ENCODE data around the gene WDR33. TPM values are rescaled to one million over a fixed set of nuclear protein-coding genes. Genes with fewer than 3 reads are reported as not detected.

The WDR33 gene
- total RNA-seq, 1 donor from 2014 or later: 35.9 TPM

GRCh38 chr2:127680706-127681287 is 130.2 kb downstream of the WDR33 start:
- DNase-seq (ENCODE audit: low spot score): no peak
- intact Hi-C loops (cut with DNase I): loop anchor here (5.0 kb wide), 1 partner anchor 33 kb away; the partner anchor contains the start of gene GPR17

- no peak for DNase-seq (ENCODE audit: low spot score)
- intact Hi-C loops (cut with DNase I): loop anchor here (5.0 to 10.0 kb wide), 2 partner anchors 33 to 275 kb away; partner anchors contain the start of gene GPR17
Measured at GRCh38 chr2:127679680-127680361, 131.2 kb downstream of the WDR33 start.

- intact Hi-C loops (cut with DNase I): loop anchor here (10.0 kb wide), 1 partner anchor 274 kb away; no protein-coding TSS in a partner anchor
- DNase-seq (ENCODE audit: low spot score): peak; percentile 67
Measured at GRCh38 chr2:127678991-127679390, 132.0 kb downstream of the WDR33 start.

GRCh38 chr2:127678531-127678930 is 132.4 kb downstream of the WDR33 start:
- intact Hi-C loops (cut with DNase I): loop anchor here (10.0 kb wide), 1 partner anchor 274 kb away; no protein-coding TSS in a partner anchor
- peak; percentile 62 for DNase-seq (ENCODE audit: low spot score)

GRCh38 chr2:127676906-127677305 is 134.1 kb downstream of the WDR33 start:
- DNase-seq (ENCODE audit: low spot score): no peak
- intact Hi-C loops (cut with DNase I): loop anchor here (10.0 kb wide), 1 partner anchor 272 kb away; no protein-coding TSS in a partner anchor

GRCh38 chr2:127675331-127676261 is 135.4 kb downstream of the WDR33 start, which contains the start of gene LIMS2:
Gene LIMS2 (minus strand): TSS chr2:127675530. CDS start chr2:127675024, 506 bp downstream.
- no peak for DNase-seq (ENCODE audit: low spot score)
- intact Hi-C loops (cut with DNase I): loop anchor here (10.0 kb wide), 1 partner anchor 271 kb away; no protein-coding TSS in a partner anchor

GRCh38 chr2:127674241-127675209 is 136.4 kb downstream of the WDR33 start:
- DNase-seq (ENCODE audit: low spot score): peak; percentile 71
- intact Hi-C loops (cut with DNase I): loop anchor here (10.0 kb wide), 1 partner anchor 270 kb away; no protein-coding TSS in a partner anchor

GRCh38 chr2:127673291-127674069 is 137.5 kb downstream of the WDR33 start:
- intact Hi-C loops (cut with DNase I): loop anchor here (2.0 to 10.0 kb wide), 2 partner anchors 17 to 269 kb away; no protein-coding TSS in a partner anchor
- no peak for DNase-seq (ENCODE audit: low spot score)

GRCh38 chr2:127672341-127673224 is 138.4 kb downstream of the WDR33 start:
- intact Hi-C loops (cut with DNase I): loop anchor here (2.0 to 10.0 kb wide), 2 partner anchors 16 to 268 kb away; no protein-coding TSS in a partner anchor
- DNase-seq (ENCODE audit: low spot score): no peak

- intact Hi-C loops (cut with DNase I): loop anchor here (2.0 to 10.0 kb wide), 2 partner anchors 15 to 267 kb away; no protein-coding TSS in a partner anchor
- no peak for DNase-seq (ENCODE audit: low spot score)
Measured at GRCh38 chr2:127671557-127672302, 139.2 kb downstream of the WDR33 start.

- intact Hi-C loops (cut with DNase I): loop anchor here (10.0 kb wide), 1 partner anchor 266 kb away; no protein-coding TSS in a partner anchor
- no peak for DNase-seq (ENCODE audit: low spot score)
Measured at GRCh38 chr2:127670957-127671290, 140.0 kb downstream of the WDR33 start.

- no peak for DNase-seq (ENCODE audit: low spot score)
- intact Hi-C loops (cut with DNase I): loop anchor here (10.0 kb wide), 1 partner anchor 266 kb away; no protein-coding TSS in a partner anchor
Measured at GRCh38 chr2:127670055-127670956, 140.7 kb downstream of the WDR33 start.

- DNase-seq (ENCODE audit: low spot score): no peak
- intact Hi-C loops (cut with DNase I): no loop called here
Measured at GRCh38 chr2:127669056-127669455, 141.9 kb downstream of the WDR33 start.

GRCh38 chr2:127665267-127665893 is 145.6 kb downstream of the WDR33 start:
- DNase-seq (ENCODE audit: low spot score): no peak
- intact Hi-C loops (cut with DNase I): no loop called here

GRCh38 chr2:127664895-127665225 is 146.1 kb downstream of the WDR33 start:
- no peak for DNase-seq (ENCODE audit: low spot score)
- intact Hi-C loops (cut with DNase I): no loop called here

All from cardiac septum (tissue), 1 donor.